Measurements from ENCODE around the gene LIG3. TPM values are rescaled to one million over a fixed set of nuclear protein-coding genes. Genes with fewer than 3 reads are reported as not detected.

LIG3 gene
- total and polyA plus RNA-seq, 2 of the 13 experiments (the other 11 are each of a cell fraction or from before 2014, with no cell fraction given) = 34.4 to 36.2 TPM

GRCh38 chr17:34980681-34981537, 597 bp downstream of the LIG3 start (continued):
- TF ChIP-seq ZNF276 (CRISPR knock-in tag; IDR thresholded peaks at IDR 0.05; ENCODE audit: low read depth) = no peak
- TF ChIP-seq ZNF792 (CRISPR knock-in tag; IDR thresholded peaks at IDR 0.05) = no peak; the same call in 1 of the 2 replicates
- peak; percentile 34; the same call in 1 of the 2 replicates for TF ChIP-seq ZNF543 (CRISPR knock-in tag; IDR thresholded peaks at IDR 0.05)
- TF ChIP-seq POLR2A (IDR thresholded peaks at IDR 0.05; ENCODE audit: insufficient read depth in 1 of 2, low read depth in 2 of 2, low read length in 2 of 2) = peak; percentile 29 to 87
- no peak for TF ChIP-seq ZBTB21 (CRISPR knock-in tag; IDR thresholded peaks at IDR 0.05)
- no peak for TF ChIP-seq GPN1 (CRISPR knock-in tag; IDR thresholded peaks at IDR 0.05; ENCODE audit: borderline replicate concordance)
- 0 out of 2 replicates have a peak, but pooled peaks have one; percentile 23 for TF ChIP-seq ZNF317 (CRISPR knock-in tag; IDR thresholded peaks at IDR 0.05)
- TF ChIP-seq JARID2 (CRISPR knock-in tag; IDR thresholded peaks at IDR 0.05; ENCODE audit: insufficient replicate concordance) = no peak
- TF ChIP-seq LBX2 (CRISPR knock-in tag; IDR thresholded peaks at IDR 0.05; ENCODE audit: borderline replicate concordance) = 0 out of 2 replicates have a peak, but pooled peaks have one; percentile 50
- no peak for TF ChIP-seq TBX3 (IDR thresholded peaks at IDR 0.05; ENCODE audit: borderline replicate concordance)
- TF ChIP-seq FOXK1 (CRISPR knock-in tag; IDR thresholded peaks at IDR 0.05; ENCODE audit: borderline replicate concordance, low read depth) = no peak
- TF ChIP-seq THAP11 (CRISPR knock-in tag; IDR thresholded peaks at IDR 0.05) = peak; percentile 22; the same call in 1 of the 2 replicates
- no peak for TF ChIP-seq ZNF33B (CRISPR knock-in tag; IDR thresholded peaks at IDR 0.05)
- peak; percentile 24; the same call in 1 of the 2 replicates for TF ChIP-seq SMAD9 (CRISPR knock-in tag; IDR thresholded peaks at IDR 0.05)
- TF ChIP-seq DMAP1 (CRISPR knock-in tag; IDR thresholded peaks at IDR 0.05) = peak; percentile 18
- 0 out of 2 replicates have a peak, but pooled peaks have one; percentile 23 for TF ChIP-seq ZNF292 (CRISPR knock-in tag; IDR thresholded peaks at IDR 0.05; ENCODE audit: borderline replicate concordance, low read depth)
- 0 out of 2 replicates have a peak, but pooled peaks have one; percentile 30 for TF ChIP-seq AHDC1 (CRISPR knock-in tag; IDR thresholded peaks at IDR 0.05; ENCODE audit: borderline replicate concordance)
- TF ChIP-seq ZMYM2 (CRISPR knock-in tag; IDR thresholded peaks at IDR 0.05) = no peak
- 0 out of 2 replicates have a peak, but pooled peaks have one; percentile 50 for TF ChIP-seq HNRNPL (IDR thresholded peaks at IDR 0.05; ENCODE audit: low read depth, low read length)
- no peak for TF ChIP-seq GLI4 (CRISPR knock-in tag; IDR thresholded peaks at IDR 0.05; ENCODE audit: borderline replicate concordance)
- TF ChIP-seq BCL6 (CRISPR knock-in tag; IDR thresholded peaks at IDR 0.05) = peak; percentile 98
- peak; percentile 28; the same call in 1 of the 2 replicates for TF ChIP-seq HDAC1 (CRISPR knock-in tag; IDR thresholded peaks at IDR 0.05)
- TF ChIP-seq ZNF547 (CRISPR knock-in tag; IDR thresholded peaks at IDR 0.05) = 0 out of 2 replicates have a peak, but pooled peaks have one; percentile 14

All from HepG2 (cell line).